NCI-H524 (cell line): ENCODE data around the gene PHF12.

ENCODE experiments used
- DNase-seq, 2 experiments: peaks; one replicate each; lab custom pipeline; 2025; lab: John Stamatoyannopoulos, UW

Gene PHF12

DNA sequence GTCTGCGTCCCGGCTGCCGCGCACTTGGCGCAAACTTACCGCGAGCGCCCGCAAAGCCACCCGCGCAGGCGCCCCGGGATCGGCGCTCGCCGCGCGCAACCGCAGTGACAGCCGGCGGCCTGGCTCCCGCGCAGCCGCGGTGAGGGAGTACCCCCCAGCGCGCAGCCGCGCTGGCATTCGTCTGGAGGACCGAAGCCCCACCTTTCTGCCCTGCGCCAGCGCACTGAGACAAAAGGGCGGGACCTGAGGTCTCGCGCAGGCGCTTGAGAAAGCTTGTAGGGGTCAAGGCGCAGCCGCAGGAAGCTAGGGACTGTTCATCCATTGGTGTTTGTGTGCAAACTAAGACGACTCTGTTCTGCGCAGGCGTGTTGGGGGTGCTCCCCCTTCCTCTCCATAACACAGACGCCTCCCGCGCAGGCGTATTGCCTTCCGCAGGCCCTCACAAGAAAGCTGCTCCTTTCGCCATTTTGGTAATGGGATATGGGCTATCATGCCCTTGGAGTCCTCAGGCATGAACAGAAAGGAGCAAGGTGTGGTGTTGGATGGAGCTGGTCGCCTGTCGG lies at the start of gene PHF12:
PHF12 (minus strand) TSS at position 91 of the 563 bp plus-strand sequence. CDS start 558 bp downstream, outside the sequence.
- peak; percentile 100 for DNase-seq

DNA sequence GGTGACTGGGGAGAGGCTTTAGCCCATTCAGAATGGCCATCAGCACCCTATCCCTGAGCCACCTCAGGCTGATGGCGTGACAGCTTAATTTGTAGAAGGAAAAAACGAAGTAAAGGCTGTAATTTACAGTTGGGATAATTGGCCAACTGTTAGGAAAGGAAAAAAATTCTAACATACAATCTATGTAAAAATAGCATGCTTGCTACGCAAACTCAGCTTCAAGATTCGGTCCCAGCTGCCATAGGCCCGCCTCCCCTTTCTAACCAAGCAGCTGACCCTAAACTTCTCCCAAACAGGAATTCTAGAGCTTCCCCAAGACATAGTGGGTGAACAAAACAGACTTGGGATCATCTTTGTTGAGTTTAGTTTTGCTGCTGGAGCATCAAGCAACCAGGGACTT lies 49.7 kb upstream of the PHF12 start:
- DNase-seq: no peak

DNA sequence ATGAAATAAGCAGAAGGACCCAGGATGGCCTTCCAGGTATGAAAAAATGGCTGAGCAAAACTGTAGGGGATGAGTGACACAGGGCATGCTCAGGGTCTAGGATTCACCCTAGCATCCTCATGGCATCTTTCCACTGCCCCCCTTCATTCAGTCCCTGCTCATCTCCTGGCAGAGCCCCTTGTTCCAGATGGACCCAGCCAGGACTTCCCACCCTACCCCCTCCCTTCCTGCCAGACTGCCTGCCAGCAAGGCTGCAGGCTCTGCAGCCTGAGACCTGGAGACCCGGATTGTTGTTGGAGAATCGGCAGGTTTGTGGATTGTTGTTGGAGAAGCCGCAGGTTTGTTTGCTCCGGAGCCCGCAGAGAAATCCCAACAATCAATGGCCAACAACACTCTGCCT lies 47.9 kb upstream of the PHF12 start:
- peak in 1 of 2 experiments; percentile 56 for DNase-seq

DNA sequence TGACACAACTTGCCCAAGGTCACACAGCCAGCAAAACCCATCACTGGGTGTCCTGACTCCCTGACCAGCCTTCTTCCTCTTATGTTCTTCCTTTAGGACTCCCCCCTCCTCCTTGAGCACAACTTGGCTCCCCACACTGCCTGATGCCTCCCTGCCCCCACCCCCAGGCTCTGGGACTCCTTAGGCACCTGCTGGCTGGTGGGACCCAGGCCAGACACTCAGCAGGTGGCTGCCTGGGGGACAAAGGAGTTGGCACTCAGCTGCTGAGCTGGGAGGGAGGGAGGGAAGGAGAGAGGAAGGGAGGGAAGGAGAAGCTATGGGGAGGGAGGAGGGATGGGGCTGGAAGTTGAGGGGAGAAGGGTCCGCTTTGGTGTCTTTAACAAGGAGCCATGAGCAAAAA lies 46.5 kb upstream of the PHF12 start:
- DNase-seq: peak; percentile 57 to 75

DNA sequence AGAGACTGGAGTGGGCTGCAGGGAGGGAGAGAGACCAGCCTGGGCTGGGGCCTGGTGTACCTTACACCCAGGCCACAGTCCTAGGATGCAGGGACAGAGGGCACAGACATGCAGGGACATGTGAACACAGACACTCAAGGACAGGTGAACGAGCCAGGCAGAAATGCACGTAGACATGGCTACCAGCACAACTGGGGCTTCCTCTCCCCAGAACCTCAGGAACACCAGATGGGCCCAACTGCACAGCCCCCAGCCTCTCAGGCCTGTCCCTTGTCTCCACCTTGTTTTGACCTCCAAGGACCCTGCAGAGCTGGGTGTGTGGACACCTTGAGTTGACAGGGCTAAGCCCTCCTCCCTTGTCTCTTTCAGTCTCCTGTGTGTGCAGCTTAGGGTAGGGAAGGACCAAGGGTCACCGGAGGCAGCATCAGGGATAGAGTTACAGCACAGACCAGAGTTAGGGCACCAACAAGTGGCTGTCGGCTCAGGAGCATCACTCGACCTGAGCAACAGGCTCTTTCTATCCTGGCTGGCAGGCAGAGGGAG lies 45.3 kb upstream of the PHF12 start:
- no peak for DNase-seq

DNA sequence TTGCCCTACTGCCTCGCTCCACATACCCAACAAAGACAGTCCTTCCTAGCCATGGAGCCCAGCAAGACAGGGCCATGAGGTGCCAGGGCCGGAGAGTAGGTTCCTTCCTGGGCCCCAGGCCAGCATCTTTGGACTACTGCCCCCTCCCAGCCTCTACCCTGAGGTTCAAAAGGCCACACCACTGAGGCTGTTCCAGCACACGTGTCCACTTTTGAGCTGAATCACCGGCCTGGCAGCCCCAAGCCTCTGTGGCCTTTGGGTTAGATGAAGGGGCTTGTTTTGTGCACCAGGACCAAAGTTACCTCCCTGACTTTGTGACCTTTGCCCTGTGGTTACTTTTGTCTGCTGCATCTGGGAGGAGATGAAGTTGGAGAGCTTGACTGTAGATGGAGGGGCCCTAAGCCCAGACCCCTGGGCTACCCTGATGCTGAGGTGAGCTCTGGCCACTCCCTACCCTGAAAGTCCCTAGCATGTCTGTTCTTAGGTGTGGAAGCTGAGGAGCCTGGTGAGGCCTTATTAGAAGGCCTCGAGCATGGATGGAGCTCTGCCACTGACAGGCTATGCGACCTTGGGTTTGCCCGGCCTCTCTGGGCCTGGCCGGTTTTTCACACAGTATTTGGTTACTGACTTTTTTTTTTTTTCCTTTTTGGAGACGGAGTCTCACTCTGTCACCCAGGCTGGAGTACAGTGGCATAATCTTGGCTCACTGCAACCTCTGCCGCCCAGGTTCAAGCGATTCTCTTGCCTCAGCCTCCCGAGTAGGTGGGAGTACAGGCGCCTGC lies 42.5 kb upstream of the PHF12 start:
- DNase-seq: no peak

DNA sequence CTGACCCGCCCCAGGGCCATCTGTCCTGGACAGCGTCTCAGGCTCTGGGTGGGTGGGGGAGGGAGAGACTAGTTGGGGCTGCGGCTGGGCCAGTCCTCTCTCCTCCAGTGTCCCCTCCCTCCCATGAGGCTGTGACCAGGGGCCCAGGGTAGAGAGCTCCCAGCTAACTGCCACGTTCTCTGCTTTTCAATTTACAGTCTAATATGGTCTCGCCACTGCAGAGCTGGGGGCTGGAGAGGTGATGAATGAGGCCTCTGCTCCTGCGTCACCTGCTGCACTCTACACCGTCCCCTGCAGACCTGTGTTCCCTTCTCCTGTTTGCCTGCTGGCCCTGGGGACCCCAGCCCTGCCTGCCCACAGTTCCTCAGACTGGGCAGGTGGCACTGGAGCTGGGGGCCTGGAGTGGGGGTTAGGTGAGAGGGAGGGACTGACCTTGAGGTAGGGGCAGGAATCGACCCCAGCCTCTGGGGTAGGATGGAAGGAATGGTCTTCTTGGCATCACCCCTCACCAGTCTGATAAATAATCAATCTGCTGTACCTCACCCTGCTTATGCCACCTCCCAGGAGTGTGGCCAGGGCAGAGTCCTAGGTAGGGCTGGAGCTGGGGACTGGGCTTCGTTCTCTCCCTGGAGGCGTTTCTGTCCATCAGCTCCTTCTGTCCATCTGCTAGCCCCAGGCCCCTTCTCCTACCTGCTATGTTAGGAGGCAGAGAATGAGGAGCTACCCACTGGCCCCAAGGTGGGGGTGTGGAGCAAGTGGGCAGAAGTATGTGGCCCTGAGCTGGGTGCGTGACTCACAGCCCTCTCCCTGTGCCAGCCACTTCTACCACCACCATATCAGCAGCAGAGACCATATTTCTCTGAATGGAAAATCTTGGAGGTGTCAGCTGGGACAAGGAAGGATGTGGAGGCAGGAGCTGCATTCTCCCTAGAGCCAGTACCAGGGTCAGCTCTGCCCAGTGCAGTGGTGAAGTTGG lies 41.6 kb upstream of the PHF12 start:
- DNase-seq: no peak

DNA sequence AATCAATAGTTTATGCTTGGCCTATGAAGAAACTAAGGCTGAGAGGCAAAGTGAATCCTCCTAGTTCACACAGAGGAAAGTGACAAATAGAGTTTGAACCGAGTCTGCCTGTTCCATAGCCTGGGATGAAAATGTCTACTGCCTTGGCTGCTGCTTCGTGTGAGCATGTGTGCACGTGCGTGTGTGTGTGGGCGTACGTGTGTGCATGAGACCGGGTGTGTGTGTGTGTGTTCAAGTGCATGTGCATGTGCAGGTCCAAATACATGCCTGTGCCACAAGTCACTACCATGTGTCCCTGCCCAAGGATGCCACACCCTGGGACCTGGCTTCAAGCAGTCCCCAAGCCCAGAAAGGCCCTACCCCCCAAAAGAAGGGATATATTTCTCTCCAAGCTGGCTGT lies 40.9 kb upstream of the PHF12 start:
- no peak for DNase-seq

DNA sequence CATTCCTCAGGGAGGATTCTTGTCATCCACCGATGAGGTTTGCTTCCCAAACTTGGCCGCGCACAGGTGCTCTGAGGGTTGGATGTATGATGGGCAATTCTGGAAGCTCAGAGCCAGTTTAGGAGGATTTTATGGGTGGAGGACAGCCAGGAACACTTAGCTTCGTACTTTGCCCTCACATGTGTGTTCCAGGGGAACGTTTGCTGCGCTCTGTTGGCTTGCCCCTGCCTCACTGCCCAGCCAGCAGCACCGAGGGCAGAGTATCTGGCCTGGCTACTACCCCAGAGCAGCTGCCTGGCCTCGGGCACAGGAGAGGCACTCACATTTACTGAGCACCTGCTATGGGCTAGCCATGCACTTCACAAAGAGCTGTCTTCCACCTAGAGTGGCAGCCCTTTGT lies 40.5 kb upstream of the PHF12 start:
- DNase-seq: no peak

DNA sequence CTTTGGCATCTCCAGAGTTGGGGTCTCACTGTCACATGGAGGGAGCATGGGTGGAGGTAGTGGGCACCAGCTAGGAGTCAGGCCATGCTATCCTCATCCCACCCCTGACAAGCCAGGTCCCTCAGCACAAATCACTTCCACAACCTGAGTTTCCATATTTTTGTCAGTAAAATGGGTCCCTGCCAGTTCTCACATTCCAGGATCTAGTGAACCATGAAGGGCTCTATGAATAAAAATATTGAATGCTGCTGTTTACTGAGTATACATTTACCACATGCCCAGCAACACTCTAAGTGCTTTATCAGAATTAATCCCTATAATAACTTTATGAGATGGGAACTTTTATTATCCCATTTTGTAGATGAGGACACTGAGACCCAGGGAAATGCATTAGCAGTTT lies 37.7 kb upstream of the PHF12 start:
- DNase-seq: no peak

DNA sequence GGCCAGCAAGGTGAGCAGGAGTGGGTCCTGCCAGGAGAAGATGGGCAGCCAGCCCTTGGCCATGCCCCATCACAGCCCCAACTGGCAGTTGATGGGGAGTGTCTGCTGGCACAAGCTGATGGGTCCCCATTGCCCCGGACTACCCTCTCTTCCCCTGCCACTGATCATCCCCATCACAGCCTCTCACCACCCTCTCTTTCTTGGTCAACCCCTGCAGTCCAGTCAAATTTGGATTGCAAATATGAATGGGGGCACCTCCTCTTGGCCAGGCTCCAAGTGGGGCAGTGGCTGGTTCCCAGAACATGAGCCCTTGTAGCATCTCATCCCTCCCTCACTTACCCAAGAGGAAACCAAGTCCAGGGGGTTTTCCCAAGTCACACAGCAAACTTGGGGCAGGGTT lies 37.2 kb upstream of the PHF12 start:
- no peak for DNase-seq

DNA sequence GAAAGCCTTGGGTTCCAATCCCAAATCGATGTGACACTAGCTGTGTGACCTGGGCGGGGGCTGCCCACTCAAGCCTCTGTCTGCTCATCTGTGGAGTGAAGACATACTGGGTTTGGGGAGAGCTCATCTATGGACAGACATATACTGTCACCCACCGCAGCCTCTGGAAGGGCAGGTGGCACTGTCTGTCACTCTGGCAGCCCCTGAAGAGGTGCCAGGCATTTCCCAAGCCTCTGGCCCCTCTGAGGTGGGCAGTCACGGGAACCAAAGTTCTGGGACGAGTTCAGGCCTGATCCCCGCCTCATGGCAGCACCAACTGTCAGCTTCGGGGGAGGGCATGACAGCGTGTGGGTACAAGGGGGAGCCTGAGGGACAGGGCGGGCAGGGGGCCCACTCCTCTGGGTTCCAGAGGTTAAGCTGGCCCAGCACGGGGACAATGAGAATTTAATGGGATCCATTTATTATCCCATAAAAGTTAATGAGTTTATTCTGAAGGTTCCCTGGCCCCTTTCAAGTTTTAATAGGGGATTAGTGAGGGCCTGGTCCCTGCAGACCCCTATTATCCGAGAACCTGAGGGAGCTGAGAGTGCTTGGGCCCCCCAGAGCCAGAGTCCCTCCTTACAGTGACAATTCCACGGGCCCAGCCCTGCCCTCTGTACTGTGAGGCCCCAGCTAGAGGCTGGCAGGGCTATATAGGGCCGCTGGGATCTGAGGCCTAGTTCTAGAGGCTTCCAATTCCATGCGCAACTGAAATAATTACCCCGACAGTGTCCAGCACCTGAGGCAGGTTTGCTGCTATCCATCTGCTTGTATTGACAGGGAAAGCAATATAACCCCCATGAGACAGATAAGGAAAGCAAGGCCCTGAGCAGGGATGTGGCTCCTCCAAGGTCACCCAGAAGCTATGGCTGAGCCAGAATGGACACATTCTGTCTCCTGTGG lies 35.7 kb upstream of the PHF12 start:
- DNase-seq: peak in 1 of 2 experiments; percentile 25

DNA sequence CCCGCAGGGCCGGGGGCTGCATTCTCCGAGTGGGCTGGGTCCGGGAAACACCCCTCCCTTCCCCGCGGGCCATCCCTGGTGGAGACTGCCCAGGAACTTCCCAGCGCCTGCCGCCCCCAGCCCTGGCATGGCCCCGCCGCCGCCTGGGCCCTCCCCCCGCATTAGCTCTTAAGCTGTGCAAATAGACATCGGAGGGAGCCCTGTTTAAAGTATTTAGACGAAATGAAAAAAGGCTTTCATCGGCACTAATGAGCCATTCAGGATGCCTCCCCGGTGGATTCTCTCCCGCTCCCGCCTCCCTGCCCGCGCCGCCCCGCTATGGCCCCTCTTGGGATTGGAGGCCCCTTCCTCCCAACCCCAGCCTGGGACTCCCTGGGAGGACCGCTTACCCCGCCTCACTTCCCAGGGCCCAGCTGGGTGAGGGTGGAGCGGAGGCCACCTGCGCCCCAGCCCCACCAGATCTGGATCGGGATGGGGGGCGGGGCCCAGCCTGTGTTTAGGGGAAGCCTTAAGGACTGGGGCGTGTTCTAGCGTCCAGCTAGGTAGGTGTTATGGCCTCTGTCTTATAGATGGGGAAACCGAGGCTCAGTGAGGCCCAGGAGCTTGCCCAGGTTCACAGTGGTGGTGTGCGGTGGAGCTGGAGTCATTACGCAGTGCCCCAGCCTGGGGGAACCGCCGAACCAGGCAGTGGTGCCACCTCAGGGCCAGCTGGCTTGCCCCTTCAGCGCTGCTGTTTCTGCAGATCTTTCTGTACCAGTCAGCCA lies 34.8 kb upstream of the PHF12 start:
- DNase-seq: no peak

DNA sequence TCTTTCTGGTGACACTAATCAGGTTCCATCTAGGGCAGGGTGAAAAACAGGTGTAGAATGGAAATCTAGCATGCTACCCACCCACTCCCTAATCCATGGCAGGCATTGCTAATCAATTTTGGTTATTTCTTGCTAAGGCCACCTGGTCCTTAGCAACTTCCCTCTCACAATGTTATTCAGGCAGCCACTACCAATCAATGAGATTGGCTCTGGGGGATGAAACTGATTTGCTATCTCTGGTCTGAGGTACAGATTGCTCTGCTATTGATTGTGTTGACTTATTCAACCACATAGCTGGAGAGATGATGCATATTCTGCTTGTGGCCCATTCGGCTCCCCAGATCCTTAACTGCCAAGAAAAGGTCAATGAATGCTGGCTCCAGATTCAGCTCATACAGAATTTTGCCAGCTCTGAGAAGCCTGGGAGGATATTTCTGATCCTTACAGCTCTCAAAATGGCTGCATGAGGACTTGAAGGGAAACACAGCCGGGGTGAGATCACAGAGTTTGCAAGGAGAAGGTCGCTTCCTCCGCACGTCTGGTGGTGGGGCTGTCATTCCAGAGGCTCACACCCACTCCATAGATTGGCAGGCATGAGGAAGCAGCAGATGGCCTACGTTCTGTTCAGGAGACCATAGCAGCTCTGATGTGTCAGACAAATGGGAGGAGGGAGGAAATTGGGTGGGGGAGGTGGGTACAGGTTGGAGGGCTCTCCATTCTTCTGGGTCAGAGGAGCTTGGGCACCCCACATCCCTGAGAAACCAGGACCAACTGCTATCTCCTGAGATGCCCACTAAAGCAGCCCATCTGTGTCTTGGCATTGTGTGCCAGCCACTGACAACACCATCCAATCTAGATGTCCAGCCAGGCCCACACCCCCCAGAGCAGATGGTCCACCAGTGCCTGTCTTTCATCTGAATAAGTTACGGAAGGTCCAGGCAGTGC lies 32.2 kb upstream of the PHF12 start:
- peak; percentile 97 to 98 for DNase-seq

DNA sequence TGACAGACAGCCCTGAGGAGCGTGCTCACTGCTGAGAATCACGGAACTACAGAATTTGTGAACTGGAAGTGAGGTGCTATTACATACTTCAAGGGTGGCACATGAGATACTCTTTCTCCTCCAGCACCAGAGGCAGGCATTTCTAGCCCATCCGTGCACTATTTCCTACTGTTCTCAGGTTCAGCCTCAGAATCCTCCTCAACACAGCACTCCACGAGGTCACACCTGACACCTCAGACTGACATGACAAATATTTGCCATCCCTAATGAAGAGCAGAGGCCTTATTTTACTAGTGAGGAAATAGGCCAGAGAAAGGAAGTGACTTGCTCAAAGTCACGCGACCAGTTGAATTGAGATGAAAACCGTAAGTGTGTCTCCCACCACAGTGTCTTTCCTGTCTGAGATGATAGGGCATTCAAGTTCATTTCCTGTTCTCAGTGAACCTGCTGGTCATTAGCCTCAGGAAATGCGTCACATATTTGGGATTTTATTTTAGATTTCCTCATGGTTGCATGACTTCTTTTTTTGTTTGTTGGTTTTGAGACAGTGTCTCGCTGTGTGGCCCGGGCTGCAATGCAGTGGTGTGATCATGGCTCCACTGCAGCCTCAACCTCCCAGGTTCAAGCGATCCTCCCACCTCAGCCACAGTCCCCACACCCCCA lies 30.9 kb upstream of the PHF12 start:
- DNase-seq: no peak

DNA sequence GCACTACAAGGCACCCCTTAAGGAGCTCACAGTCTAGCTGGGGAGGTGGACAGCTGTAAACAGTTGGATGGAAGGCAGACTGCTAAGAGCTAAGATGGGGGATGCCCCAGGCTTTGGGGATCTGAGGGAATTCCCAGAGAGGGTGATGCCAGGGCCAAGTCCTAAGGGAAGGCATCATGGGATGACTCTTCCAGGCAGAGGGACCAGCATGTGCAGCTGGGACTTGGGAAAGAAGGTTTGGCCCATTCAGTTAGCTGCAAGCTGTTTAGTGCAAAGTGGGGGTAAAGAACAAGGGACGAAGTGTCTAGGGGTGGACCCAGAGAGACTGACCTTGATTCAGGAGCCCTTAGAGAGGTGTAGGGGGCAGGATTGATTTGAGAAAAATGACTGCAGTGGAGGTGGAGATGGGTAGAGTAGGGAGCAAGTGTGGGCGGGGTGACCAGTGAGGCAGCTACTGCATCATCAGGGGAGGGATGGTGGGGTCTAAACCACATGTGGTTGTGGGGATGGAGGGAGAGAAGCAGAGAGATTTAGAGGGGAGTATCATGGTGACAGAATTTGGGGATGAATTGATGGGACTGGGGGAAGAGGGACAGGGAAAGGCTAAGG lies 27.1 kb upstream of the PHF12 start:
- no peak for DNase-seq

DNA sequence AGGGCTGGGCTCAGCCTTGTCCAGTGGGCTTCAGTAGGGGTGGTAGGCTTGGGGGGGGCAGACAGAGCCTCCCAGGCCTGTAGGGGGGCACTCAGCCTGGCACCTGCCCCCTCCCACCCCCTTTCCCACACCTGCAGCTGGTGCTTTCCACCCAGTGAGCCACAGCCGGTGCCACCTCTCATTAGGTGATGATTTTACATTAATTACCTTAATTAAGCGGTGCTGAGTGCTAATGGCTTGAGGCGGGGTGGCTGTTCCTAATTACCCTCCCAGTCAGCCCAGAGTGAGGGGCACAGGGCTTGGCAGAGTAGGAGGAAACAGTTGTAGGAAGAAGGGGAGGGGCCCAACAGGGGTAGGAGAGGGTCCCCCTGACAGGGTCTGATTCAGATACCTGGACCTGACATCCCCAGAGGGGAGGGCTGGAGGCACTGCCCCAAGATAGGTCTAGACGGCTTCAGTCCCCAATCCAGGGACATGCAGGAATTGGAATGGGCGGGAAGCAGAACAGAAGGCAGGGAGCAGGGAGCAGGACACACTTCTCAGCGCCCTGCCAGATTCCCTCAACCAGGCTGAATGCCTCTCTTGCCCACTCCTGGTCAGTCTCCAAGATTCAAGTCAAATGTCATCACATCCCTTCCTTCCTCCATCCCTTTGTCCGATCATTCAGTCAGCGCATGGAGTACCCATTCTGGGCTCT lies 26.5 kb upstream of the PHF12 start:
- DNase-seq: no peak

DNA sequence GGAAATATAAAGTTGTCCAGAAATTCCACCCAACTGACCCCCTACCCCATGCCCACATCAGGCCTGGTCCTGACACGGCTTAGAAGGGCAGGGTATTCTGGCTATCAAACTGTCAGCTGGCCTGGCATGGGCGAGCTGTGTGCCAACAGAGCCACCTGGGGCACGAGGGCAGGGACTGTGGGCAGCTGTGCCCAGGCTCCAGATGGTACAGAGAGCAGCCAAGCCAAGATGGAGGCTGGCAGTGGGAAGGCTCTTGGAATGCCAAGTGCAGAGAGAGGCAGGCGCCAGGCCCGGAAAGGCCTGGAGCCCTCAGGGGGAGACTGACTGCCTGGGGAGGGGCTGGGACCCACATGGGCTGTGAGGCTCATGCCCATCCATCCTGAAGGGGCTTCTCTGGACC lies 24.3 kb upstream of the PHF12 start:
- DNase-seq: no peak
